HEK293 (cell line): ENCODE measurements around the gene CIDEA.

Experiments
- CTCF ChIA-PET: fragments of 350-600 bp; formaldehyde crosslinking; extraction: SDS; loops from one replicate; lab custom pipeline; 2021; ENCODE audit warnings: antibody characterized with exemption; lab: Yijun Ruan, JAX
- POLR2A ChIA-PET: fragments of 300-600 bp; formaldehyde crosslinking; extraction: SDS; loops from one replicate; lab custom pipeline; 2020; ENCODE audit warnings: antibody characterized with exemption, inconsistent platforms; lab: Yijun Ruan, JAX
- H3K27ac ChIP-seq: fragments of 200-500 bp; sonication (Bioruptor generic); 2 replicates; pipeline ENCODE4 v1.5.1; 2014; ENCODE audit warnings: low read depth, low read length, control low read depth, inconsistent platforms; ENCODE audit errors: extremely low read depth
- H3K36me3 ChIP-seq, 2 experiments: fragments of 200-500 bp in 1 of 2; sonication (Bioruptor generic) in 1 of 2; 1 replicate in 1 of 2; 2 replicates in 1 of 2; pipeline ENCODE4 v1.5.1; 2014 to 2017; ENCODE audit warnings: inconsistent platforms in 2 of 2, low read length in 2 of 2; ENCODE audit not compliant: control insufficient read depth in 2 of 2, insufficient read depth in 1 of 2
- H3K4me1 ChIP-seq: fragments of 200-500 bp; sonication (Bioruptor generic); 2 replicates; pipeline ENCODE4 v1.5.1; 2014; ENCODE audit warnings: mild to moderate bottlenecking, low read length, inconsistent platforms; ENCODE audit not compliant: control insufficient read depth, insufficient read depth
- H3K4me3 ChIP-seq: 2 replicates; pipeline ENCODE4 v1.5.1; 2011; ENCODE audit warnings: low read depth, mild to moderate bottlenecking, control low read depth, low read length, moderate library complexity
- H3K9me3 ChIP-seq: fragments of 200-500 bp; sonication (Bioruptor generic); 2 replicates; pipeline ENCODE4 v1.5.1; 2014; ENCODE audit warnings: low read depth, low read length, inconsistent platforms; ENCODE audit not compliant: control insufficient read depth, insufficient read depth
- FEZF1 ChIP-seq: fragments of 450-650 bp; formaldehyde crosslinking; IDR thresholded peaks from 2 replicates; pipeline ENCODE4 v1.5.1; 2016; ENCODE audit warnings: missing biosample characterization, missing genetic modification characterization
- KLF16 ChIP-seq: fragments of 450-650 bp; formaldehyde crosslinking; IDR thresholded peaks from 2 replicates; pipeline ENCODE4 v1.5.1; 2017; ENCODE audit warnings: missing biosample characterization, missing genetic modification characterization
- KLF7 ChIP-seq: fragments of 450-650 bp; formaldehyde crosslinking; IDR thresholded peaks from 2 replicates; pipeline ENCODE4 v1.5.1; 2016; ENCODE audit warnings: missing biosample characterization, missing genetic modification characterization, borderline replicate concordance
- PBX3 ChIP-seq: sonication (generic); formaldehyde crosslinking; IDR thresholded peaks from 2 replicates; pipeline ENCODE4 v1.8.1; 2022; ENCODE audit warnings: mild to moderate bottlenecking, moderate library complexity, missing genetic modification reagents
- SCRT1 ChIP-seq: fragments of 450-650 bp; formaldehyde crosslinking; IDR thresholded peaks from 2 replicates; pipeline ENCODE4 v1.5.1; 2016; ENCODE audit warnings: missing biosample characterization, missing genetic modification characterization, borderline replicate concordance
- SCRT2 ChIP-seq: fragments of 450-650 bp; formaldehyde crosslinking; IDR thresholded peaks from 2 replicates; pipeline ENCODE4 v1.5.1; 2016; ENCODE audit warnings: missing biosample characterization, missing genetic modification characterization
- WT1 ChIP-seq: fragments of 450-650 bp; formaldehyde crosslinking; IDR thresholded peaks from 2 replicates; pipeline ENCODE4 v1.5.1; 2016; ENCODE audit warnings: missing biosample characterization, missing genetic modification characterization
- ZIC2 ChIP-seq: fragments of 450-650 bp; formaldehyde crosslinking; IDR thresholded peaks from 2 replicates; pipeline ENCODE4 v1.5.1; 2016; ENCODE audit warnings: missing biosample characterization, missing genetic modification characterization
- ZNF2 ChIP-seq: fragments of 450-650 bp; formaldehyde crosslinking; IDR thresholded peaks from 2 replicates; pipeline ENCODE4 v1.5.1; 2016; ENCODE audit warnings: missing biosample characterization, missing genetic modification characterization
- ZNF23 ChIP-seq: fragments of 450-650 bp; formaldehyde crosslinking; IDR thresholded peaks from 2 replicates; pipeline ENCODE4 v1.5.1; 2016; ENCODE audit warnings: missing biosample characterization, missing genetic modification characterization, borderline replicate concordance
- ZNF292 ChIP-seq: fragments of 450-650 bp; formaldehyde crosslinking; IDR thresholded peaks from 2 replicates; pipeline ENCODE4 v1.5.1; 2016; ENCODE audit warnings: low read depth, missing biosample characterization, missing genetic modification characterization, borderline replicate concordance
- ZNF335 ChIP-seq: fragments of 450-650 bp; formaldehyde crosslinking; conservative IDR thresholded peaks from 2 replicates; pipeline ENCODE4 v1.5.1; 2016; ENCODE audit warnings: missing biosample characterization, missing genetic modification characterization
- ZNF423 ChIP-seq: fragments of 450-650 bp; formaldehyde crosslinking; IDR thresholded peaks from 2 replicates; pipeline ENCODE4 v1.5.1; 2016; ENCODE audit warnings: missing biosample characterization, missing genetic modification characterization
- ZNF501 ChIP-seq: fragments of 450-650 bp; formaldehyde crosslinking; IDR thresholded peaks from 2 replicates; pipeline ENCODE4 v1.5.1; 2016; ENCODE audit warnings: missing biosample characterization, missing genetic modification characterization
- ZNF510 ChIP-seq: fragments of 450-650 bp; formaldehyde crosslinking; IDR thresholded peaks from 2 replicates; pipeline ENCODE4 v1.5.1; 2018; ENCODE audit warnings: mild to moderate bottlenecking, missing genetic modification characterization, missing biosample characterization; ENCODE audit not compliant: insufficient replicate concordance
- ZNF555 ChIP-seq: fragments of 450-650 bp; formaldehyde crosslinking; conservative IDR thresholded peaks from 2 replicates; pipeline ENCODE4 v1.5.1; 2017; ENCODE audit warnings: missing biosample characterization, mild to moderate bottlenecking, missing genetic modification characterization, inconsistent platforms
- ZNF571 ChIP-seq: fragments of 450-650 bp; formaldehyde crosslinking; IDR thresholded peaks from 2 replicates; pipeline ENCODE4 v1.5.0; 2017; ENCODE audit warnings: missing biosample characterization, missing genetic modification characterization
- ZNF776 ChIP-seq: fragments of 450-650 bp; formaldehyde crosslinking; IDR thresholded peaks from 2 replicates; pipeline ENCODE4 v1.5.0; 2017; ENCODE audit warnings: missing biosample characterization, missing genetic modification characterization, borderline replicate concordance
- ZNF843 ChIP-seq: fragments of 450-650 bp; formaldehyde crosslinking; IDR thresholded peaks from 2 replicates; pipeline ENCODE4 v1.5.1; 2016; ENCODE audit warnings: missing biosample characterization, missing genetic modification characterization
- ZSCAN5A ChIP-seq: fragments of 450-650 bp; formaldehyde crosslinking; IDR thresholded peaks from 2 replicates; pipeline ENCODE4 v1.5.1; 2016; ENCODE audit warnings: missing biosample characterization, missing genetic modification characterization
- TF ChIP-seq, protein P1 (sequence below): fragments of 450-650 bp; formaldehyde crosslinking; IDR thresholded peaks from 2 replicates; pipeline ENCODE4 v1.5.1; 2017; ENCODE audit warnings: missing biosample characterization, missing genetic modification characterization

The CIDEA gene

DNA sequence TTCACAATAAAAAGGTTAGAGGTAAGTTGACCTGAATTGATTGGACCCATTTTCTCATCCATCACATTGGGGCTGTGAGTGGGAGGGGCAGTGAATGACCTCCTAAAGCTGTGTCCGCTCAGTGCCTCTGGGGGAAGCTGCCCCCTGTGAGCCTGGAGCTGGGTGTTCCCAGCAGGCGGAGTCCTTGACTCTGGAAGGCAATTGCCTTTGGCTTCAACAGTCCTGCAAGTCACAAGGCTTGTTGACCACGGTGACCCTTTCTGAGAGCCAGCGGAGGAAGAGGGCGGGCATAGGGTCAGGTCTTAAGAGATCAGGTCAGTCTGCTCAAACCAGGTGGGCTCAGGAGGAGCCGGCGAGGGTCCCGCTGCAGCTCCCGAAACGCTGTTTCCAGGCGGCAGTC, 1.1 kb upstream of the CIDEA start:
- Histone ChIP-seq H3K27ac (no peak overlapping the region), H3K9me3 (no peaks in the 10 kb centered on the region), H3K36me3 (no peaks in the 10 kb centered on the region)
- TF ChIP-seq SCRT2 (no peak), ZNF335 (no peak), FEZF1 (no peak), ZNF843 (tag by site-specific recombination) (no peak), ZIC2 (tag by site-specific recombination) (no peak), WT1 (tag by site-specific recombination) (no peak), ZSCAN5A (no peak), SCRT1 (tag by site-specific recombination) (no peak), PBX3 (CRISPR knock-in tag) (no peak)
- TF ChIP-seq, protein P1, sequence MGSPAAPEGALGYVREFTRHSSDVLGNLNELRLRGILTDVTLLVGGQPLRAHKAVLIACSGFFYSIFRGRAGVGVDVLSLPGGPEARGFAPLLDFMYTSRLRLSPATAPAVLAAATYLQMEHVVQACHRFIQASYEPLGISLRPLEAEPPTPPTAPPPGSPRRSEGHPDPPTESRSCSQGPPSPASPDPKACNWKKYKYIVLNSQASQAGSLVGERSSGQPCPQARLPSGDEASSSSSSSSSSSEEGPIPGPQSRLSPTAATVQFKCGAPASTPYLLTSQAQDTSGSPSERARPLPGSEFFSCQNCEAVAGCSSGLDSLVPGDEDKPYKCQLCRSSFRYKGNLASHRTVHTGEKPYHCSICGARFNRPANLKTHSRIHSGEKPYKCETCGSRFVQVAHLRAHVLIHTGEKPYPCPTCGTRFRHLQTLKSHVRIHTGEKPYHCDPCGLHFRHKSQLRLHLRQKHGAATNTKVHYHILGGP (tag by site-specific recombination) = no peak
- TF ChIP-seq, all 188 proteins: peak for 0
- ChIA-PET CTCF (interaction anchor here (0.6 to 4.0 kb wide), 3 partner anchors 13 to 19 kb away, joined by 3 to 28 read pairs (median 20); no protein-coding TSS in a partner anchor), POLR2A (interaction anchor here (1.2 kb wide), 1 partner anchor 19 kb away, joined by 3 read pairs; no protein-coding TSS in a partner anchor)
- H3K4me3 ChIP-seq = no peak overlapping the region
- no peaks in the 10 kb centered on the region for H3K4me1 ChIP-seq

- ChIA-PET CTCF (interaction anchor here (0.5 to 4.0 kb wide), 5 partner anchors 13 to 462 kb away, joined by 3 to 28 read pairs (median 20); no protein-coding TSS in a partner anchor), POLR2A (interaction anchor here (1.2 kb wide), 1 partner anchor 19 kb away, joined by 3 read pairs; no protein-coding TSS in a partner anchor)
- no peak overlapping the region for H3K4me3 ChIP-seq
- no peaks in the 10 kb centered on the region for H3K9me3 ChIP-seq
- no peak overlapping the region for H3K27ac ChIP-seq
- H3K36me3 ChIP-seq = no peaks in the 10 kb centered on the region
- TF ChIP-seq ZNF23 (tag by site-specific recombination) (no peak), ZNF555 (tag by site-specific recombination) (no peak), ZSCAN5A (no peak), ZNF2 (tag by site-specific recombination) (no peak), ZNF292 (tag by site-specific recombination) (no peak), ZNF776 (tag by site-specific recombination) (no peak), ZNF510 (tag by site-specific recombination) (no peak), KLF7 (tag by site-specific recombination) (no peak), ZNF571 (no peak), ZNF423 (no peak), SCRT2 (no peak), ZNF501 (no peak), KLF16 (tag by site-specific recombination) (no peak)
- TF ChIP-seq, all 188 proteins: peak for 0
- H3K4me1 ChIP-seq = no peaks in the 10 kb centered on the region
Measured at GRCh38 chr18:12253663-12254135, 462 bp upstream of the CIDEA start.
